COR-L47 (cell line): ENCODE measurements around the gene SLTM.
"Not testable (repeated sequence)": the region's sequence is repeated elsewhere in the genome, so short reads cannot be mapped to it uniquely, and the experiment has no call there.

Source experiments
- DNase-seq: peaks from one replicate; lab custom pipeline; 2025; lab: John Stamatoyannopoulos, UW

Gene SLTM

DNA sequence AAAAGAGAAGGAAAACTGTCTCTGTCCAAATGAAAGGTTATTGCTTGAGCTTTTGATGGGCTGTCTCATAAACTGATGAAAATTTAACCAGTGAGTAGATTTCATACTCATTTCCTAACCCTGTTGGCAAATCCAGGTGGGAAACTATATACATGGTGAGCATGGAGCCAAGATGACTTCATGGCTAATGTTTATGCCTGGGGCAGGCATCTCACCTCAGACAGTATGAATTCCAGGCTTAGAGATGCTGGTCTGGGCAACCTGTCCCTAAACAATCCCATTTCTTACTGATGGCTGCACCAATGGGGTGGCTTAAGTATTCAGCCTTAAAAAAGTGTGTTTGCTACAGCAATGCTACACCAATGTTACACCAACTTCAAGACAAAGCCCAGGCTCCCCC lies 58.1 kb downstream of the SLTM start:
- no peak for DNase-seq

DNA sequence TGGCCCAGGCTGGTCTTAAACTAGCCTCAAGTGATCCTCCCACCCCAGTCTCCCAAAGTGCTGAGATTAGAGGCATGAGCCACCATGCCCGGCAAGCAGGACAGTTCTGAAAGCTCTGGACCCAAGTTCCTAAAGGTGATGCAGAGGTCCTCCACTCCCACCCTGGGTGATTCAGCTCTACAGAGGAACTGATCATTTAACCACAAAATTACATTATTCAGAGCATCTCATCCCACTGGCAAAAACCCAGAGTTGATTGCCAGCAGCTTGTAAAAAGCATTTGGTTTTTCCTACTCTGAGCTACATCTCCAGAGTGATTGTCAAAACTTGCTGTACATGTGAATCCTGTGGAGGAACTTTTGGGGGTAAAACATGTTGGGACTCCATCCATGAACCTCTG lies 60.2 kb downstream of the SLTM start:
- no peak for DNase-seq

DNA sequence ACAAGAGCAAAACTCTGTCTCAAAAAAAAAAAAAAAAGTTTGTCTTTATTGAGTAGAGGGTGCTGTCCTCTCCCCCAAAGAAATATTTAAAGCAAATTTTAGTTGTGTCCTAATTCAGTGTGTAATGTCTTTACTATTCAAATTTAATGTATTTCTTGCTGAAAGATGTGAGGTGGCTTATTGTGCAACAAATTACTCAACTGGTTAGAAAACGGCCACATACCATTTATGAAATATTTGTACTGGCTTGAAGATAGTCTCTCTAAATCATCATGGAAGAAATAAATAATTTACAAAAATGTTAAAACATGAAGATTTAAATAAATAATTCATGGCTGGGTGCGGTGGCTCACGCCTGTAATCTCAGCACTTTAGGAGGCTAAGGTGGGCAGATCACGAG lies 63.0 kb downstream of the SLTM start:
- no peak for DNase-seq

DNA sequence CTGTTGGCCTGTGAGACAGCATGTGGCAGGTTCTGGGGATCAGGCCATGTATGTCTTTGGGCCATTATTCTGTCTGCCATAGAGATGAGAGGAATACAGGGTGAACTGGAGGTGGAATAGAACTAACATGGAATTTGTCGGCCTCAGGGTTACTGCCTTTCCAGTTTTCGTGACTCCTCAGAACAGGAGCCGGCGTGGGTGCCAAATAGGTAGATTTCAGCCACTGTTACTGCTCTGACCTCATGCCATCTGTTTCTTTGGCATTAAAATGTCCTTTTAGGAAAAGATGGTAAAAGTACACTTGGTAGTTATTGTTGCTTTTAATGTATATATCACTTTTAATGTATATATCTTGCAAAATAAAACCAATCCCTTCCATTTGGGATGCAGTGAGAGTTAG lies 65.6 kb downstream of the SLTM start:
- DNase-seq, result no peak

GRCh38 chr15:58865425-58865880 lies 68.0 kb downstream of the SLTM start:
- no peak for DNase-seq

DNA sequence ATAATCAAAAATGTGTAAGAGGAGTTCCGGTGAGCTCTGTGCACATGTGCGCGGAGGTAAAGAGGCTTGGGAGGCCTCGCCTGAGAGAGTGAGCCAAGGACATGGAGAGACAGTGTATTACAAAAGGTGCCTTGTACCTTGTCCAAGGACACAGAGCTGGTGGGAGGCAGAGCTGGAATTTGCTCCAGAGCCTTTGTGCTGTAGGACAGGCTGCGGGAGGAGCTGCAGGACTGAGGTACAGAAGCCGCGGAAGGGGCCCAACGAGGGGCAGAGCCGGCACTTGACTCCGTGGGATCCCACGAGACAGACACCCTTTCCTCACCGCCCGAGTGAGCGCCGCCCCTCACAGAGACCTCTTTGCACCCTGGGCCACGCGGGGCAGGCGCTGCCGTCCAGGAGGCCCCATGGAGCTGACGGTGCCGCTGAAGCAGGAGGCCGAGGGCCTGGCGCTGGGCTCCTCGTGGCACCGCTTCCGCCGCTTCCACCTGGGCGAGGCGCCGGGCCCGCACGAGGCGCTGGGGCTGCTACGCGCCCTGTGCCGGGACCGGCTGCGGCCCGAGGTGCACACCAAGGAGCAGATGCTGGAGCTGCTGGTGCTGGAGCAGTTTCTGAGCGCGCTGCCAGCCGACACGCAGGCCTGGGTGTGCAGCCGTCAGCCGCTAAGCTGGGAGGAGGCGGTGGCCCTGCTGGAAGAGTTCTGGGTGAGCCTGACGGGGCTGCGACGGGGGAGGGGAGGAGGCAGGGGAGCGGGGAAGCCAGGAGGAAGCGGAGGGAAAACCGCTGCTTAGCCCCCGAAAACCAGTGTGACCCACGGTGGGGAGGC lies 68.7 kb downstream of the SLTM start:
- no peak for DNase-seq

DNA sequence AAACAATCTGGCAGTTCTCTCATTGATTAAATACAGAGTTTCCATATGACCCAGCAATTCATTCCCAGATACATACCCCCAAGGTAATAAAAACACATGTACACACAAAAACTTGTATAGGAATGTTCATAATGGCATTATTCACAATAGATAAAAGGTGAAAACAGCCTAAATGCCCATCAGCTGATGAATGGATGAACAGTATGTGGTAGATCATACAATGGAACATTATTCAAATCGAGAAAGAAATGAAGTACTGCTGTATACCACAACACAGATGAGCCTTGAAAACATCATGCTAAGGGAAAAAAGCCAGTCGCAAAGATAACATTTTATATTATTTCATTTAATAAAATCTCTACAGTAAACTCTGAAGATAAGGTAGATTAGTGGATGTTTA lies 71.2 kb downstream of the SLTM start:
- DNase-seq, result no peak

- not testable (repeated sequence) for DNase-seq
Measured at GRCh38 chr15:58856621-58857020, 76.9 kb downstream of the SLTM start.

DNA sequence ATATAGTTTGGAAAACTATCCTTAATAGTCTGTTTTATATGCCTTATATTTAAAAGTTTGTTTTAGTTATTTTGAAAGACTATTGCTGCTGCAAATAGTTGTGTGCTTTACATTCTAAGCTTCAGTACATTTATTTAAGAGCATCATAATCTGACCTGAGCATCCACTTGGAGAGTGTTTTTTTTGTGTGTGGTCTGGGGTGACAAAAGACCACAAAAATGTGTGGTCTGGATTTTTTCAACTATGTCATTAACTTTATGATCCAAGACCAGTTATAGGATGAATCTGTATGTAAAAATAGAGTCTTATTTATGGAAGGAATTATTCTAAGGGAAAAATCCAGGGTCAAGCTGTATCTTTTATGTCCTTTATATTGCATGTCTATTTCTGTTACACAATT lies 77.4 kb downstream of the SLTM start:
- DNase-seq, result no peak

DNA sequence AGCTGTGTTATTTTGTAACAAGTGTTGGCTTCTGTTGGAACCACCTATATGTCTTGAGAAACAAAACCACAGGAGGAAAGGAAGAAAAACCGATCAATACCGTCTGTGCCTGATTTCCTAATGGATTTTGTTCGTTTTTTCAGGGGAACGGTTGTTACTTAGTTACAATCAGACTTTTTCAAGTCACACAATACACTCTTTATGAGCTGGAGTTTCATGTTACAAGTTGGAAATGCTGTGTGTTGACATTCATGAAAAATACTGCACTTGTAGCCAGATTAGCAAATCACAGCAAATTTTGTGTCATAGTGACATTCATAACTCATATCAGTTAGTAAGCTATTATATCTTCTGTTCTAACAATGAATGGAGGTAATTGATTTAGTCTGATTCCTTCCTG lies 78.9 kb downstream of the SLTM start:
- no peak for DNase-seq

DNA sequence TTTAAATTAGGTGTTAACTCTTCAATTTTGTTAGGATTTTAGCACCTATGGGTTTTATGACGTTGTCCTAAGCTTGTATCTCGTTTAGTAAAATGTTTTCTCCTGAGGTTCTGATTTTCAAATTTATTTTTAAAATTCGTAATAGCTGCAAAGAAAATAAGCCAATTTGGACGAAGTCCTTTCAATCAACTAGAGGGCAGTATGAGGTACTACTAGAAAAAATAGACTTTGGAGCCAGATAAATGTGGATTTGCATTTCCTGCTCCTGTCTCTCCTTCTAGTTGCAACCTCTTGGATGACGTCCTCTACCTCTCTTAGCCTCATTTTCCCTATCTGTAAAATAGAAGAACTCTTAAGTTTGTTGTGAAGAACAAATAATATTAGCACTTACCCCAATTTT lies 81.1 kb downstream of the SLTM start:
- no peak for DNase-seq

GRCh38 chr15:58851205-58851604 lies 82.3 kb downstream of the SLTM start:
- not testable (repeated sequence) for DNase-seq

DNA sequence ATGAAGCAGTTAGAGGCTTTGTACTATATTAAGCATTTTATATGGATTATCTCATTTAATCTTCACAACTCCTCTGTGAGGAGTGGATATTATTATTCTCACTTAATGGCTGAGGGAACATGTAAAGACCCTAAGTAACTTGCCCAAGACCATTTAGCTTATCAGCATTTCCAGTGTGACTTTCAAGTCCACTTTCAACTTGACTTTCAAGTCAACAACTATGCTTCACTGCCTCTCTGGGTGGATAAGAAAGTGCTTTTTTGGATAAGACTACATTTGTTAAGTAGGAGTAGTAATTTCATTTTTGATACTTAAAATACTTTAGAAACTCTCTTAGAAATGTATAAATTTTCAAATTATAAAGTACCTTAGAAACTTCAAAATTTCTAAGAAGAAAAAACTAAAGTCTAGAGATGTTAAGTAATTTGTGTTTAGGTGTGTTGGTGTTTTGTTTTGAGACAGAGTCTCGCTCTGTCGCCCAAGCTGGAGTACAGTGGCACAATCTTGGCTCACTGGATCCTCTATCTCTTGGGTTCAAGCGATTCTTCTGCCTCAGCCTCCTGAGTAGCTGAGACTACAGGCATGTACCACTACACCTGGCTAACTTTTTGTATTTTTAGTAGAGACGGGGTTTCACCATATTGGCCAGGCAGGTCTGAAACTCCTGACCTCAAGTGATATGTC lies 90.6 kb downstream of the SLTM start:
- DNase-seq, result no peak

DNA sequence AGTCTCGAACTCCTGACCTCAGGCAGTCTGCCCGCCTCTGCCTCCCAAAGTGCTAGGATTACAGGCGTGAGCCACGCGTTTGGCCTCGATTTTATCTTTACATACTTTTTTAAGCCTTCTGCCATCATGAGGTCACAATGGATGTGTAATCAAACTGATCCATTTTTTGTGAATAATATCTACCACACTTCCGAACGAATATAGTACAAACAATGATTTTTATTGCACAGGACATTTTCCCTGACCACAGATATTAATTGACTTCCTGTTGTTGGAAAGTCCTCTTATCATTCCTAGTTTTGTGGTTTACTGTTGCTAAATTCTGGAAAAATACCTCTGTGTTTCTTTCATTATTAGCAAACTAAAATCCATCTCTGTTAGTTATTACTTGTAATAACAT lies 93.4 kb downstream of the SLTM start:
- no peak for DNase-seq

DNA sequence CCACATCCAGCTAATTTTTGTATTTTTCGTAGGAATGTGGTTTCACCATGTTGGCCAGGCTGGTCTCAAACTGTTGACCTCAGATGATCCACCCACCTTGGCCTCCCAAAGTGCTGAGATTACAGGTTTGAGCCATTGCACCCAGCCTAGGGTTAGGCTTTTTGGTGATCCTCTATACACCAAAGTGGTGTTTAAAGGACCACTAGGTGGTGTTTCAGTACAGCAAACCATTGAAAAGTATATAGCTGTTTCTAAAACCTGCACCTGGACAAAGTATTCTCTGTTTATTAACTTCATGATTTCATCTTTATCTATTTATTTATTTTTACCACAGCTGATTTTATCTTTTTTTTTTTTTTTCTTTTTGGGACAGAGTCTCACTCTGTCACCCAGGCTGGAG lies 94.0 kb downstream of the SLTM start:
- DNase-seq, result no peak

DNA sequence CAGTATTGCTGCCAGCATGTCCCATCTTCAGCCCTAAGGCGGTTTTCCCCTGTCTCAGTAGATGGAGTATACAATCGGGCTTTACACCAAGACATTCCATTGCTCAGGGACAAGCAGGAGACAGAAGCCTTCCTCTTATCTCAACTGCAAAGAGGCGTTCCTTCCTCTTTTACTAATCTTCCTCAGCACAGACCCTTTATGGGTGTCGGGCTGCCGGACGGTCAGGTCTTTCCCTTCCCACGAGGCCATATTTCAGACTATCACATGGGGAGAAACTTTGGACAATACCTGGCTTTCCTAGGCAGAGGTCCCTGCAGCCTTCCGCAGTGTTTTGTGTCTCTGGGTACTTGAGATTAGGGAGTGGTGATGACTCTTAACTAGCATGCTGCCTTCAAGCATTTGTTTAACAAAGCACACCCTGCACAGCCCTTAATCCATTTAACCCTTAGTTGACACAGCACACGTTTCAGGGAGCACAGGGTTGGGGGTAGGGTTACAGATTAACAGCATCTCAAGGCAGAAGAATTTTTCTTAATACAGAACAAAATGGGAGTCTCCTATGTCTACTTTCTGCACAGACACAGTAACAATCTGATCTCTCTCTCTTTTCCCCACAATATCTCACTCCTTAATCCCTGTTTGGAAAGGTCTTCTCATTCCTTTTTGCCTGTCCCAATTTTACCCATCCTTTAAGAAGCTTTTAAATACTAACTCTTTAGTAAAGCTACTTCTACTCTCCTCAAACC lies 99.6 kb downstream of the SLTM start:
- not testable (repeated sequence) for DNase-seq

DNA sequence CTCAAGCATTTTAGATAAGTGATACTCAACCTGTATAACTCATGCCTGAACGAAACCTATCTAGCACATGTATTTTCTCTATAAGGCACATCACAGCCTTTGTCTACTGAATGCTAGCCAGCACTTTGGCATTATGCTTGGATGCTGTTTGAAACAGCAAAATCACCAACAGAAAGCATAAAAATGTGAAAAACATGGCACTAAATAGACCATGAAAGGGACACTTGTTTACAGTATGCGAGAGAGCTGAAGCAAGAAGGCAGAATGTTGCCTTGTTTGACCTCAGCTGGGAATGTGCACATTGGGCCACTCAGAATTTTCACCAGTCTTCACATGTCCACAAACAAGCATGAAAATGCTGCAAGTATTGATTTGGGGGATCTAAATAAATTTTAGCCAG lies 102.9 kb downstream of the SLTM start:
- no peak for DNase-seq
